Peyer's patch (tissue), 4 donors: ENCODE data around the gene LITAF. TPM values are rescaled to one million over a fixed set of nuclear protein-coding genes. Genes with fewer than 3 reads are reported as not detected.

Experiments used
- DNase-seq, 3 donors: peaks; one replicate each; pipeline ENCODE4 v3.0.0-alpha.2; 2017 to 2019
- H3K27ac ChIP-seq, 4 donors: fragments of 200-600 bp; sonication (generic); one replicate each; pipeline ENCODE4 v1.5.1; 2016 to 2019
- H3K27me3 ChIP-seq, 2 donors: fragments of 200-600 bp; sonication (generic); one replicate each; pipeline ENCODE4 v1.5.1; 2019
- H3K36me3 ChIP-seq, 3 donors: fragments of 200-600 bp; sonication (generic); one replicate each; pipeline ENCODE4 v1.5.1; 2016 to 2019
- H3K4me1 ChIP-seq, 4 donors: fragments of 200-600 bp; sonication (generic); one replicate each; pipeline ENCODE4 v1.5.1; 2016 to 2019
- H3K4me3 ChIP-seq, 4 donors: fragments of 200-600 bp; sonication (generic); 1 replicate in 3 of 4; 2 replicates in 1 of 4; pipeline ENCODE4 v1.5.1; 2016 to 2019; ENCODE audit warnings: mild to moderate bottlenecking in 1 of 4
- H3K9me3 ChIP-seq, 4 donors: fragments of 200-600 bp; sonication (generic); one replicate each; pipeline ENCODE4 v1.5.1; 2016 to 2019; ENCODE audit warnings: mild to moderate bottlenecking in 1 of 4
- POLR2A ChIP-seq, 2 donors: fragments of 450-650 bp; IDR thresholded peaks; one replicate each; pipeline ENCODE4 v1.5.1; 2017; ENCODE audit warnings: antibody characterized with exemption in 2 of 2, mild to moderate bottlenecking in 2 of 2, moderate library complexity in 2 of 2
- total RNA-seq, 4 donors: library from RNA; depleted of rRNA; stranded (reverse); fragments of >200 nt; gene quantifications; one replicate each; pipeline ENCODE4 v1.1.0, GENCODE V29; 2016
- TF ChIP-seq, protein P1 (sequence below), 6 experiments: fragments of 450-650 bp in 4 of 6; fragments of 200-600 bp in 2 of 6; sonication (generic) in 1 of 6; IDR thresholded peaks; one replicate each; pipeline ENCODE4 v1.5.1; 2017 to 2019; ENCODE audit warnings: antibody characterized with exemption in 6 of 6, mild to moderate bottlenecking in 3 of 6, moderate library complexity in 1 of 6

The LITAF gene
- 10 to 100 TPM; 20.1 to 56.9 (median 32.3) TPM for total RNA-seq

DNA sequence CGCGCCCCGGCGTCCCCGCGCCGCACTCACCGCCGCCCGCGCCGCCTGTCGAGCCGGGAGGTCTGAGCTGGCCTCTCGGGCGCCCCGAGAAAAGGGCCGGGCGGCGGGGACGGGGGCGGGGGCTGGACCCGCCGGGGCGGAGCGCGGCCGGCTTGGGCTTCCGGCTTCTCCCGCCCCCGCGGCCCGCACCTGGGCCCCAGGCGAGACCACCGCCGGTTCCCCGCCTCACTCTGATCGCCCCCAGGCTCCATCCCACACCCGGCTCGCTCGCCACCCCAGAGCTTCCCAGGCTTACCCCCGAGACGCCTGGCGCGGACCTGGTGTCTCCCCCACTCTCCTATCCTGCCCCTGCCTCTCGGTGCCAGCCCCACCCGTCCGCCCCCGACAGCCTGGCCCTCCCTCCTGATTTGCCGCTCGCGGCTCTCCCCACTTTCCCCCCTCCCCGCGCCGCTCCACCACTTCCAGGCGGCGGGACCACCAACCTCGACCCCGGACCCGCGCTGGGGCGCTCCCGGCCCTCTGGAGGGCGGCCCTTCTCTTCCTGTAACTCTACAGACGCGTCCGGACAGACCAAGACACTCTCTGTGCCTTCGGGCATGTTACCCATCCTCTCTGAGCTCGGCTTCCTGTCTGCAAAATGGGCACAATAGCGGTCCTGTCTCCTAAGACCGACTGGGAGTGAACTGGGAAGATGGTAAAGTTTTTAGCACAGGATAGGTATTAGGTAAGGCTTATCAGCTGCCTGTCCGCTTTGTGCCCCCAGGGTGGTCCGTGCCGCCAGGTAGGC, at the start of gene LITAF:
LITAF (minus strand) TSS at position 64 of the 787 bp plus-strand sequence. CDS start 30,189 bp downstream, outside the sequence.
- H3K4me1 ChIP-seq, result peaks cover 0 to 16% (median 10%) of the 10 kb centered on the region in 4 donors
- H3K36me3 ChIP-seq, result no peaks in the 10 kb centered on the region
- H3K27ac ChIP-seq, result peak within 1 kb of the TSS; percentile 90 to 98 (median 94)
- peak; percentile 74 to 82 (median 81) for DNase-seq
- no peaks in the 10 kb centered on the region for H3K27me3 ChIP-seq
- no peaks in the 10 kb centered on the region for H3K9me3 ChIP-seq
- TF ChIP-seq POLR2A (IDR thresholded peaks at IDR 0.05), result peak in 1 of 2 donors; percentile 63
- TF ChIP-seq, protein P1, sequence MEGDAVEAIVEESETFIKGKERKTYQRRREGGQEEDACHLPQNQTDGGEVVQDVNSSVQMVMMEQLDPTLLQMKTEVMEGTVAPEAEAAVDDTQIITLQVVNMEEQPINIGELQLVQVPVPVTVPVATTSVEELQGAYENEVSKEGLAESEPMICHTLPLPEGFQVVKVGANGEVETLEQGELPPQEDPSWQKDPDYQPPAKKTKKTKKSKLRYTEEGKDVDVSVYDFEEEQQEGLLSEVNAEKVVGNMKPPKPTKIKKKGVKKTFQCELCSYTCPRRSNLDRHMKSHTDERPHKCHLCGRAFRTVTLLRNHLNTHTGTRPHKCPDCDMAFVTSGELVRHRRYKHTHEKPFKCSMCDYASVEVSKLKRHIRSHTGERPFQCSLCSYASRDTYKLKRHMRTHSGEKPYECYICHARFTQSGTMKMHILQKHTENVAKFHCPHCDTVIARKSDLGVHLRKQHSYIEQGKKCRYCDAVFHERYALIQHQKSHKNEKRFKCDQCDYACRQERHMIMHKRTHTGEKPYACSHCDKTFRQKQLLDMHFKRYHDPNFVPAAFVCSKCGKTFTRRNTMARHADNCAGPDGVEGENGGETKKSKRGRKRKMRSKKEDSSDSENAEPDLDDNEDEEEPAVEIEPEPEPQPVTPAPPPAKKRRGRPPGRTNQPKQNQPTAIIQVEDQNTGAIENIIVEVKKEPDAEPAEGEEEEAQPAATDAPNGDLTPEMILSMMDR (IDR thresholded peaks at IDR 0.05), result no peak
- H3K4me3 ChIP-seq, result peak within 1 kb of the TSS; percentile 62 to 99 (median 91)

DNA sequence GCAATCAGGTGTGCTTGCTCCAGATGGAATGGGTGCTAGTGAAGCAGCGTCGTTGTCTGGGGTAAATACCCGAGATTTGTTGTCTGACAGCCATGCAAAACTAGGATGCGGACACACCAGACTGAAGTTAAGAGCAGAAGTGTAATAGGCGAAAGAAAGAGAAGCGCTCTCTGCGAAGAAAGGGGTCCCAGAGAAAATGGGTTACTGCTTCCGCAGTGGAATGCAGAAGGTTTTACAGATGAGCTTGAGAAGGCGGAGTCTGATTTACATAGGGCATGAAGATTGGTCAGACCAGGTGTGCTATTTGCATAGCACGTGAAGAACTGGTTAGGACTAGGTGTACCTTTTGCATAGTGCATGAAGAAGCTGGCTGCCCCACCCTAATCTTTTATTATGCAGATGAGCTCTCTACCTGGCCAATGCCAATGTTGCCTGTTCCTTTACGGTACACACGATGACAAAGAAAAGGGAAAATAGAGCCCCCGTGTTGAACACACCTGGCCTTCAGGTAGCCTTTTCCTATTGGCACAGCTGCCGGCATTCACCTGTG, 49.5 kb upstream of the LITAF start:
- TF ChIP-seq, protein P1 (IDR thresholded peaks at IDR 0.05), result no peak
- peak; percentile 74 to 76 for TF ChIP-seq POLR2A (IDR thresholded peaks at IDR 0.05)
- H3K27me3 ChIP-seq, result no peaks in the 10 kb centered on the region
- H3K27ac ChIP-seq, result peak overlapping the region in 3 of 4 donors; percentile 55 to 67 (median 62)
- peak in 1 of 3 donors; percentile 66 for DNase-seq
- no peaks in the 10 kb centered on the region for H3K36me3 ChIP-seq
- H3K9me3 ChIP-seq, result no peaks in the 10 kb centered on the region
- H3K4me3 ChIP-seq, result peak overlapping the region in 2 of 4 donors; percentile 21 to 29
- H3K4me1 ChIP-seq, result peaks cover 2 to 31% (median 5%) of the 10 kb centered on the region in 4 donors

DNA sequence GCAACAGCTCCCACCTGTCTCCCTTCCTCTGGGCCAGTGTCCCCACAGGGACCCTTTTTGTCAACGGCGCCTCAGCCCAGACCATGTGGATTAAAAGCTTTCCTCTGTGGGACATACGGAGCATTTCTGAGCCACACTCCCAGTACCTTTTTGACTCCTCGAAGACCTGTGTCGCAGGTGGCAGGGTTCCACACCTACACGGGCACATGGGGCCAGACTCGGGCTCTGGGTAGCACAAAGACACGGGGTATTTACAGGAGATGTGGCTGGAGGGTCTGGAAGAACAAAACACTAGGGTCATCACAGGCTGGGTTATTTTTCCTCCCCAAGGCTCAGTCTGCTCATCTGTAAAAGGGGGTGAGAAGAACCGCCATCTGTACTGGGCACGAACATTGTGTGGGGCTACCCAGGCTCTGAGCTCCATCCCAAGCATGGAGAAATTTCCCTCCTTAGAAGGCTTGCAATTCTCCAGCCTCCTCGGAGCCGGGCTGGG, 49.0 kb upstream of the LITAF start:
- peak overlapping the region in 3 of 4 donors; percentile 55 to 67 (median 62) for H3K27ac ChIP-seq
- H3K4me1 ChIP-seq, result peaks cover 0 to 25% (median 3%) of the 10 kb centered on the region in 4 donors
- H3K4me3 ChIP-seq, result peak overlapping the region in 2 of 4 donors; percentile 21 to 29

DNA sequence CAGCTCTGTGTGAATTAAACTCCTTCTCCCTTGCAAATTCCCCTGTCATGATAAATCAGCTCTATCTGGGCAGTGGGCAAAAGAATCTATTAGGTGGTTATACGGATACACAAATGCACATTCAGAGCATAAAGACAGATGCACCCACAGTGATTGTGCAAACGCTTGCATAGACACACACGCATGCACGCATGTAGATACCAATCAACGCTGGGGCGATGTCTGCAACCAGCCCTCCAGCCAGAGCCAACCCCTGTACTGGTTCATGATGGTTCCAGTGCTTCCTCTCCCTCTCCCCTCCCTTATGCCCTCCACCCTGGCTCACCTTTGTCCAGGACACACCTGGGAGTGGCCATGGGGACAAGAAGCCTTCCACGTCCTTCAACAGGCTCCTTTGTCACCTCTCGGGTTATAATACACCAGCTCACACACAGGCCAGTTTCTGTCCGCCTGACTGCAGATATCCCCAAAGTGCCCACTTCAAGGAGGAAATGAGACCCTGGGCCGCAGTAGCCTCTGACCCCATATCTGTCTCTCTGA, 48.5 kb upstream of the LITAF start:
- H3K4me3 ChIP-seq, result no peak overlapping the region

More for the DNA sequence above, 49.0 kb upstream of the LITAF start:
- no peak for TF ChIP-seq POLR2A (IDR thresholded peaks at IDR 0.05)
- TF ChIP-seq, protein P1 (IDR thresholded peaks at IDR 0.05), result no peak
- Histone ChIP-seq H3K36me3 (no peaks in the 10 kb centered on the region), H3K27me3 (no peaks in the 10 kb centered on the region), H3K9me3 (no peaks in the 10 kb centered on the region)
- no peak for DNase-seq

DNA sequence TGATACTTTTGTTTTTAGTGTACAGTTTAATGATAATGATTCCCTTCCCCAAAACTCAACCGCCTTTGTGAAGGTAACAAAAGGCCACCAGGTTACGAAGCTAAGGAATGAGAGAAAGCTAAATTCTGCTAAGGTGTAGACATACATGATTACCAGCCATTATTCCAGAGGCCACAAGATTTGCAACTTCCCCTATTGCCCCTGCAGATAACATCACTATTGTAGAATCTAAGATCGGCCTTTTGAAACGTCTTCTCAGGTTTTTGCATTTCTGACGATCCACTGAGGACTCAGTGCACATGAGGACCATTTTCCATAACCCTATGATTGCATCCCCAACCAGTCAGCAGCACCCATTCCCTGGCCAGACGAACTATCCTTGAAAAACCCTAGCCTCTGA, 47.6 kb upstream of the LITAF start:
- Histone ChIP-seq H3K4me1 (peaks cover 0 to 24% (median 6%) of the 10 kb centered on the region in 4 donors), H3K27me3 (no peaks in the 10 kb centered on the region)

More for the DNA sequence above, 48.5 kb upstream of the LITAF start:
- Histone ChIP-seq H3K9me3 (no peaks in the 10 kb centered on the region), H3K36me3 (no peaks in the 10 kb centered on the region), H3K4me1 (peaks cover 0 to 22% (median 3%) of the 10 kb centered on the region in 4 donors), H3K27ac (peak overlapping the region in 3 of 4 donors; percentile 55 to 67 (median 62)), H3K27me3 (no peaks in the 10 kb centered on the region)
- peak; percentile 20 to 48 for TF ChIP-seq POLR2A (IDR thresholded peaks at IDR 0.05)
- TF ChIP-seq, protein P1 (IDR thresholded peaks at IDR 0.05), result no peak
- peak in 2 of 3 donors; percentile 74 to 78 for DNase-seq

More for the DNA sequence above, 47.6 kb upstream of the LITAF start:
- Histone ChIP-seq H3K36me3 (no peaks in the 10 kb centered on the region), H3K9me3 (no peaks in the 10 kb centered on the region), H3K27ac (no peak overlapping the region), H3K4me3 (no peak overlapping the region)
- DNase-seq, result no peak
- no peak for TF ChIP-seq POLR2A (IDR thresholded peaks at IDR 0.05)
- TF ChIP-seq, protein P1 (IDR thresholded peaks at IDR 0.05), result no peak
